Subcutaneous abdominal adipose tissue (tissue), 5 donors: ENCODE data around the gene GPSM1.
"Not testable (repeated sequence)": the region's sequence is repeated elsewhere in the genome, so short reads cannot be mapped to it uniquely, and the experiment has no call there.

ENCODE experiments used
- H3K27ac ChIP-seq: one replicate; pipeline ENCODE4 v1.7.0; 2013; ENCODE audit warnings: low read depth, mild to moderate bottlenecking, inconsistent platforms, low read length, moderate library complexity
- H3K27me3 ChIP-seq, 5 donors: one replicate each; pipeline ENCODE4 v1.7.0; 2013; ENCODE audit warnings: low read length in 5 of 5, inconsistent platforms in 1 of 5; ENCODE audit not compliant: control insufficient read depth in 5 of 5, insufficient read depth in 4 of 5
- H3K36me3 ChIP-seq, 5 donors: one replicate each; pipeline ENCODE4 v1.7.0; 2013; ENCODE audit warnings: low read length in 5 of 5; ENCODE audit not compliant: control insufficient read depth in 5 of 5, insufficient read depth in 5 of 5
- H3K4me1 ChIP-seq, 5 donors: one replicate each; pipeline ENCODE4 v1.7.0; 2013; ENCODE audit warnings: low read length in 5 of 5, mild to moderate bottlenecking in 3 of 5, moderate library complexity in 1 of 5; ENCODE audit not compliant: control insufficient read depth in 5 of 5, insufficient read depth in 5 of 5
- H3K4me3 ChIP-seq, 5 donors: one replicate each; pipeline ENCODE4 v1.7.0; 2013; ENCODE audit warnings: low read length in 5 of 5, low read depth in 1 of 5
- H3K9ac ChIP-seq, 5 donors: one replicate each; pipeline ENCODE4 v1.7.0; 2013; ENCODE audit warnings: low read length in 5 of 5, mild to moderate bottlenecking in 4 of 5, moderate library complexity in 3 of 5
- H3K9me3 ChIP-seq, 5 donors: one replicate each; pipeline ENCODE4 v1.7.0; 2013; ENCODE audit warnings: low read length in 5 of 5; ENCODE audit not compliant: control insufficient read depth in 5 of 5
- donor health status: healthy.
- donor health status: healthy.
- donor health status: healthy.
- donor health status: healthy.
- donor health status: healthy.

GPSM1 gene

GRCh38 chr9:136351252-136351800 is 24.0 kb downstream of the GPSM1 start:
- Histone ChIP-seq H3K36me3 (peaks cover 0 to 13% (median 7%) of the 10 kb centered on the region in 5 donors), H3K27me3 (no peaks in the 10 kb centered on the region), H3K4me3 (no peak overlapping the region), H3K9me3 (no peaks in the 10 kb centered on the region), H3K4me1 (peaks cover 0 to 14% (median 7%) of the 10 kb centered on the region in 5 donors), H3K27ac (no peak overlapping the region), H3K9ac (no peak overlapping the region)

GRCh38 chr9:136351868-136352267 is 24.5 kb downstream of the GPSM1 start:
- H3K9ac ChIP-seq, H3K4me3 ChIP-seq, H3K27ac ChIP-seq, H3K27me3 ChIP-seq, H3K9me3 ChIP-seq: not testable (repeated sequence)
- peaks cover 0 to 12% (median 4%) of the 10 kb centered on the region in 5 donors for H3K4me1 ChIP-seq
- H3K36me3 ChIP-seq = peaks cover 0 to 18% (median 7%) of the 10 kb centered on the region in 5 donors

- no peaks in the 10 kb centered on the region for H3K27me3 ChIP-seq
- peaks cover 0 to 12% (median 4%) of the 10 kb centered on the region in 5 donors for H3K4me1 ChIP-seq
- no peaks in the 10 kb centered on the region for H3K9me3 ChIP-seq
- H3K36me3 ChIP-seq = peaks cover 0 to 25% (median 14%) of the 10 kb centered on the region in 5 donors
- no peak overlapping the region for H3K4me3 ChIP-seq
- no peak overlapping the region for H3K9ac ChIP-seq
- no peak overlapping the region for H3K27ac ChIP-seq
Measured at GRCh38 chr9:136352682-136353081, 25.3 kb downstream of the GPSM1 start.

GRCh38 chr9:136353088-136353487 is 25.7 kb downstream of the GPSM1 start:
- Histone ChIP-seq H3K4me1 (peaks cover 0 to 12% (median 4%) of the 10 kb centered on the region in 5 donors), H3K9me3 (no peaks in the 10 kb centered on the region), H3K4me3 (no peak overlapping the region), H3K27ac (no peak overlapping the region), H3K36me3 (peaks cover 0 to 28% (median 18%) of the 10 kb centered on the region in 5 donors), H3K9ac (no peak overlapping the region), H3K27me3 (no peaks in the 10 kb centered on the region)

GRCh38 chr9:136353757-136354488 is 26.6 kb downstream of the GPSM1 start:
- H3K36me3 ChIP-seq = peaks cover 0 to 27% (median 16%) of the 10 kb centered on the region in 5 donors

GRCh38 chr9:136354592-136355085 is 27.3 kb downstream of the GPSM1 start:
- Histone ChIP-seq H3K9ac (no peak overlapping the region), H3K4me3 (no peak overlapping the region), H3K27ac (no peak overlapping the region), H3K9me3 (no peaks in the 10 kb centered on the region), H3K27me3 (no peaks in the 10 kb centered on the region), H3K4me1 (peaks cover 0 to 12% (median 4%) of the 10 kb centered on the region in 5 donors), H3K36me3 (peaks cover 0 to 30% (median 14%) of the 10 kb centered on the region in 5 donors)

More at GRCh38 chr9:136353757-136354488, 26.6 kb downstream of the GPSM1 start:
- H3K27ac ChIP-seq = no peak overlapping the region
- no peaks in the 10 kb centered on the region for H3K9me3 ChIP-seq
- no peaks in the 10 kb centered on the region for H3K27me3 ChIP-seq
- no peak overlapping the region for H3K4me3 ChIP-seq
- H3K9ac ChIP-seq = no peak overlapping the region
- peaks cover 0 to 12% (median 4%) of the 10 kb centered on the region in 5 donors for H3K4me1 ChIP-seq

GRCh38 chr9:136355616-136356557 is 28.5 kb downstream of the GPSM1 start:
- H3K9ac ChIP-seq = no peak overlapping the region
- H3K4me1 ChIP-seq = peaks cover 0 to 12% (median 9%) of the 10 kb centered on the region in 5 donors
- H3K27me3 ChIP-seq = no peaks in the 10 kb centered on the region
- H3K9me3 ChIP-seq = no peaks in the 10 kb centered on the region
- no peak overlapping the region for H3K27ac ChIP-seq
- H3K4me3 ChIP-seq = no peak overlapping the region
- peaks cover 0 to 26% (median 15%) of the 10 kb centered on the region in 5 donors for H3K36me3 ChIP-seq

- H3K9me3 ChIP-seq = no peaks in the 10 kb centered on the region
- no peaks in the 10 kb centered on the region for H3K27me3 ChIP-seq
- H3K9ac ChIP-seq = no peak overlapping the region
- H3K27ac ChIP-seq = no peak overlapping the region
- peaks cover 0 to 19% (median 15%) of the 10 kb centered on the region in 5 donors for H3K4me1 ChIP-seq
- no peak overlapping the region for H3K4me3 ChIP-seq
- peaks cover 0 to 35% (median 15%) of the 10 kb centered on the region in 5 donors for H3K36me3 ChIP-seq
Measured at GRCh38 chr9:136357202-136357725, 29.9 kb downstream of the GPSM1 start.

GRCh38 chr9:136358016-136358415 is 30.7 kb downstream of the GPSM1 start:
- H3K9ac ChIP-seq = no peak overlapping the region
- no peak overlapping the region for H3K27ac ChIP-seq
- H3K27me3 ChIP-seq = no peaks in the 10 kb centered on the region
- no peaks in the 10 kb centered on the region for H3K9me3 ChIP-seq
- H3K4me3 ChIP-seq = no peak overlapping the region
- H3K36me3 ChIP-seq = peaks cover 0 to 35% (median 15%) of the 10 kb centered on the region in 5 donors
- peaks cover 0 to 26% (median 22%) of the 10 kb centered on the region in 5 donors for H3K4me1 ChIP-seq
